GM20000 (cell line): ENCODE results near the gene IGFBP1.

Experiments used
- DNase-seq: peaks from one replicate; pipeline ENCODE4 v3.0.0; 2012; ENCODE audit warnings: low spot score
- CTCF ChIP-seq: IDR thresholded peaks from 2 replicates; pipeline ENCODE4 v1.5.1; 2012; ENCODE audit warnings: mild to moderate bottlenecking, control low read depth; ENCODE audit errors: extremely low read depth, missing control alignments

The IGFBP1 gene

GRCh38 chr7:45886931-45887667, 1.2 kb upstream of the IGFBP1 start:
- TF ChIP-seq CTCF: no peak
- no peak for DNase-seq

- TF ChIP-seq CTCF: no peak
Measured at GRCh38 chr7:45888993-45889366, 692 bp downstream of the IGFBP1 start.

GRCh38 chr7:45889367-45890067, 1.2 kb downstream of the IGFBP1 start:
- DNase-seq: no peak
- TF ChIP-seq CTCF: no peak

More at GRCh38 chr7:45888993-45889366, 692 bp downstream of the IGFBP1 start:
- no peak for DNase-seq

- TF ChIP-seq CTCF: no peak
- DNase-seq: no peak
Measured at GRCh38 chr7:45890125-45890901, 2.0 kb downstream of the IGFBP1 start.

- DNase-seq: peak; percentile 49
- TF ChIP-seq CTCF: peak; percentile 20
Measured at GRCh38 chr7:45890902-45891461, 2.7 kb downstream of the IGFBP1 start.

- no peak for DNase-seq
- TF ChIP-seq CTCF: no peak
Measured at GRCh38 chr7:45891462-45892402, 3.4 kb downstream of the IGFBP1 start.
